Bone marrow (tissue), 2 donors: ENCODE results near the gene CDC20.
"Not testable (repeated sequence)": the region's sequence is repeated elsewhere in the genome, so short reads cannot be mapped to it uniquely, and the experiment has no call there.

Experiments
- DNase-seq, 2 donors: peaks; one replicate each; lab custom pipeline; 2025; lab: John Stamatoyannopoulos, UW

CDC20 gene

GRCh38 chr1:43383449-43383848 lies 24.7 kb downstream of the CDC20 start:
- no peak for DNase-seq

- no peak for DNase-seq
These were observed 27.9 kb downstream of the CDC20 start for GRCh38 chr1:43386676-43387075.

GRCh38 chr1:43387976-43388599 lies 29.3 kb downstream of the CDC20 start:
- DNase-seq: no peak

GRCh38 chr1:43388613-43389012 lies 29.8 kb downstream of the CDC20 start:
- DNase-seq: no peak

GRCh38 chr1:43389326-43390313 lies 30.8 kb downstream of the CDC20 start, which contains the start of the genes MED8 and SZT2:
TSS of gene MED8 (minus strand) at chr1:43389800. CDS start at chr1:43389764, 36 bp downstream.
TSS of gene SZT2 (plus strand) at chr1:43389899. CDS start at chr1:43389969, 70 bp downstream.
- peak; percentile 60 to 82 for DNase-seq

- DNase-seq: no peak
These were observed 33.9 kb downstream of the CDC20 start for GRCh38 chr1:43392702-43393101.

- DNase-seq: no peak
These were observed 36.7 kb downstream of the CDC20 start for GRCh38 chr1:43395523-43395922.

- DNase-seq: no peak
These were observed 37.3 kb downstream of the CDC20 start for GRCh38 chr1:43396059-43396458.

- no peak for DNase-seq
These were observed 39.4 kb downstream of the CDC20 start for GRCh38 chr1:43398227-43398626.

GRCh38 chr1:43400441-43400840 lies 41.7 kb downstream of the CDC20 start:
- DNase-seq: not testable (repeated sequence)

GRCh38 chr1:43402089-43402865 lies 43.5 kb downstream of the CDC20 start:
- no peak for DNase-seq

- no peak for DNase-seq
These were observed 45.6 kb downstream of the CDC20 start for GRCh38 chr1:43404353-43404752.

- DNase-seq: no peak
These were observed 46.6 kb downstream of the CDC20 start for GRCh38 chr1:43405219-43405875.

GRCh38 chr1:43405876-43406234 lies 47.1 kb downstream of the CDC20 start:
- DNase-seq: no peak

- no peak for DNase-seq
These were observed 51.8 kb downstream of the CDC20 start for GRCh38 chr1:43410571-43410970.
